ENCODE results near the gene RNF6. TPM values are rescaled to one million over a fixed set of nuclear protein-coding genes. Genes with fewer than 3 reads are reported as not detected.

Gene RNF6
- total RNA-seq, 1 donor from 2014 or later, result 14.1 TPM

DNA sequence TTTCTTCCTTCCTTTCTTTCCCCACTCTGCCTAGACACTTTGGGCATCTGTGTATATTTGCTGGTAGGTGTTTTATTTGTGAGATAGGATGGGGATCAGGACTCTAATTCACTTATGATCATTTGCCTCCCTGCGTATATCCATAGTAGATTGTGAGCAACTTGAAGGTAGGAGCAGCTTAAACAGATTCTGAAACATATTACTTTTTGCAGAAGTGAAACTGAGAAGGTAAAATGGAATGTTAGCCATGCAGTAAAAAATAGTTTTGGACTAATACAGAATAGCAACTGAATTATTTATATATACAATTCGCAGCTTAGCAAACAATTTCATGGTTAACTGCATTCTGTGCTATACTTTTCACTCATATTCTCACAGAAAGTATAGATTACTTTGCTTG is 38.7 kb downstream of the RNF6 start:
- Histone ChIP-seq H3K9me3 (ENCODE audit: control insufficient read depth in 3 of 3, low read length in 3 of 3) (no peaks in the 10 kb centered on the region), H3K4me3 (ENCODE audit: low read length in 3 of 3) (no peak overlapping the region), H3K4me1 (ENCODE audit: control insufficient read depth in 3 of 3, insufficient read depth in 3 of 3, low read length in 3 of 3) (peaks cover 4 to 18% (median 9%) of the 10 kb centered on the region in 3 donors), H3K27me3 (ENCODE audit: control insufficient read depth in 3 of 3, insufficient read depth in 3 of 3, low read length in 3 of 3) (no peaks in the 10 kb centered on the region), H3K9ac (ENCODE audit: low read depth in 1 of 3, low read length in 3 of 3) (no peak overlapping the region), H3K27ac (ENCODE audit: low read depth, low read length) (no peak overlapping the region), H3K36me3 (ENCODE audit: control insufficient read depth in 3 of 3, insufficient read depth in 3 of 3, low read length in 3 of 3) (no peaks in the 10 kb centered on the region)

DNA sequence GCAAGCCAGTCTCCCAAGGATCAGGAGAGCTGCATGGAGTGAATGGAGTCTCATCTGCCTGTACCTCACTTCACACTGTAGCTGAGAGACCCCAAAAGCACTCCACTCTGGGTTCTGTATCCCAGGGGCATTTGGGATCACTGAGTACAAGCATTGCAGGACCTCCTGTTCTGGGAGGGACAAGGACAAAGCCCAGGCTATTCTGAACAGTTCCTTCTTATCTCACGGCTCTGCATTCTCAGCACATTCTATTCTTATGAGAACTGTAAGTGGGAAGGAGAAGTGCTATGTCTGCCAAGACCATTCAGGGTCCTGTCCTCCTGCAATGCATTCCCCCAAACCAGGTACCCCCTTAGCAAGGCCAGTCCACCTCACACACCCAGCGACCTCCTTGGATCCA is 42.8 kb downstream of the RNF6 start:
- Histone ChIP-seq H3K27ac (ENCODE audit: low read depth, low read length) (no peak overlapping the region), H3K27me3 (ENCODE audit: control insufficient read depth in 3 of 3, insufficient read depth in 3 of 3, low read length in 3 of 3) (no peaks in the 10 kb centered on the region), H3K36me3 (ENCODE audit: control insufficient read depth in 3 of 3, insufficient read depth in 3 of 3, low read length in 3 of 3) (no peaks in the 10 kb centered on the region), H3K9ac (ENCODE audit: low read depth in 1 of 3, low read length in 3 of 3) (no peak overlapping the region), H3K4me1 (ENCODE audit: control insufficient read depth in 3 of 3, insufficient read depth in 3 of 3, low read length in 3 of 3) (no peaks in the 10 kb centered on the region), H3K4me3 (ENCODE audit: low read length in 3 of 3) (no peak overlapping the region), H3K9me3 (ENCODE audit: control insufficient read depth in 3 of 3, low read length in 3 of 3) (no peaks in the 10 kb centered on the region)

DNA sequence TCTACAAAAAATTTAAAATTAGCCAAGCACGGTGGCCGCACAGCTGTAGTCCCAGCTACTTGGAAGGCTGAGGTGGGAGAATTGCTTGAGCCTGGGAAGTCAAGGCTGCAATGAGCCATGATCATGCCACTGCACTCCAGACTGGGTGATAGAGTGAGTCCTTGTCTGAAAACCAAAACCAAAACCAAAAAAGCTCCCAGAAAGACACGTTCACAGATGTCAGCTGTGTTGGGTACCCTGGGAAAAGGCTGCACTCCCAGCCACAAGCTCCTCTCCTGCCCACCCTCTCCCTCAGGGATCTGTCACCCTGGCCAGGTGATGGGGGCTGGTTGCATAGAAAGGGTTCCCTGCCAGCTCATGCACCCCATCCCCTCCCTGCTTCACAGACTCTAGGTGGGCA is 53.3 kb downstream of the RNF6 start:
- no peak overlapping the region for H3K9ac ChIP-seq (ENCODE audit: low read depth in 1 of 3, low read length in 3 of 3)
- no peaks in the 10 kb centered on the region for H3K9me3 ChIP-seq (ENCODE audit: control insufficient read depth in 3 of 3, low read length in 3 of 3)
- no peaks in the 10 kb centered on the region for H3K27me3 ChIP-seq (ENCODE audit: control insufficient read depth in 3 of 3, insufficient read depth in 3 of 3, low read length in 3 of 3)
- H3K36me3 ChIP-seq (ENCODE audit: control insufficient read depth in 3 of 3, insufficient read depth in 3 of 3, low read length in 3 of 3), result no peaks in the 10 kb centered on the region
- H3K27ac ChIP-seq (ENCODE audit: low read depth, low read length), result no peak overlapping the region
- H3K4me1 ChIP-seq (ENCODE audit: control insufficient read depth in 3 of 3, insufficient read depth in 3 of 3, low read length in 3 of 3), result no peaks in the 10 kb centered on the region
- H3K4me3 ChIP-seq (ENCODE audit: low read length in 3 of 3), result no peak overlapping the region

DNA sequence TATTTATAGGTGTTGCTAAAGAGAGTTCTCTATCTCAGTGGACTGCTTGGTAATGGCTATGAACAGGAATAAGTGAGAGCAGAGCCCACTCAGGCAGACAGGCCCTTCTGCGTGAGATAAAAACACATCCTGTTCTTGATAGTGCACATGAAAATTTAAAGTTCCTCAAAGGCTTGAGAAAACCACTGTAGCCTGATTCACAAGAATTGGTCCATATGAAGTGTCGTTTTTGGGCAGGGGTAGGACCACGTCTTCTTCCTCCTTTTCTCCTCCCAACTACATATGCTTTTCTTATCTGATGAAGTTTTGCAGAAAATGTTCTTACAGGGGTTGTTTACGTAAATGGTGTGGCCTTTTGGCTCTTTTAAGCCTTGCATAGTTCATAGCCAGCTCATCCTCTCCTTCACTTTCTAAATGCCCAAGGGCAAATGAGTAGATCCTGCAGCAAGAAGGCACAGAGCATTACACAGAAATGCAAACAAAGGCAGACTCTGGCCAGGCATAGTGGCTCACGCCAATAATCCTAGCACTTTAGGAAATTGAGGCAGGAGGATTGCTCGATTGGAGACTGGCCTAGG is 53.8 kb downstream of the RNF6 start:
- H3K4me3 ChIP-seq (ENCODE audit: low read length in 3 of 3), result no peak overlapping the region

DNA sequence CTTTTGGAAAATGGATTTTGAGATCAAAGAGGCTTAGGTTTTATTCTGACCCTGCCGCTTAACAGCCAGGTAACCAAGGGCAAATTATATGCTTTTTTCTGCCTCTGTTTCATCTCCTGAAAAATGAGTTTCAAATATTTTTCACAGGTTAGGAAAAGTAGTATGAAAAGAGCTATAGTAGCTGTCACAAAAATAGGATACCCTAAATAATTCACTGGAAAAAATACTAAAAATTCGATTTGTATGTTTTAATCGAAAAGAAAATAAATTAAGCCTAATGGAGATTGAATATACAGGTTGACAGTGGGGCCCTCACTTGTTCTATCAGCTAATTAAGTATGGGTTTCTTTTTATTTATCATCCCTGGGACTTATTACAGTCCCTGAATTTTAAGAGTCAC is 58.3 kb downstream of the RNF6 start:
- H3K9ac ChIP-seq (ENCODE audit: low read depth in 1 of 3, low read length in 3 of 3), result no peak overlapping the region
- H3K27me3 ChIP-seq (ENCODE audit: control insufficient read depth in 3 of 3, insufficient read depth in 3 of 3, low read length in 3 of 3), result no peaks in the 10 kb centered on the region
- no peaks in the 10 kb centered on the region for H3K4me1 ChIP-seq (ENCODE audit: control insufficient read depth in 3 of 3, insufficient read depth in 3 of 3, low read length in 3 of 3)
- no peaks in the 10 kb centered on the region for H3K9me3 ChIP-seq (ENCODE audit: control insufficient read depth in 3 of 3, low read length in 3 of 3)
- H3K4me3 ChIP-seq (ENCODE audit: low read length in 3 of 3), result no peak overlapping the region
- no peaks in the 10 kb centered on the region for H3K36me3 ChIP-seq (ENCODE audit: control insufficient read depth in 3 of 3, insufficient read depth in 3 of 3, low read length in 3 of 3)
- no peak overlapping the region for H3K27ac ChIP-seq (ENCODE audit: low read depth, low read length)

More for the DNA sequence above, 53.8 kb downstream of the RNF6 start:
- Histone ChIP-seq H3K27me3 (ENCODE audit: control insufficient read depth in 3 of 3, insufficient read depth in 3 of 3, low read length in 3 of 3) (no peaks in the 10 kb centered on the region), H3K4me1 (ENCODE audit: control insufficient read depth in 3 of 3, insufficient read depth in 3 of 3, low read length in 3 of 3) (no peaks in the 10 kb centered on the region), H3K9ac (ENCODE audit: low read depth in 1 of 3, low read length in 3 of 3) (no peak overlapping the region), H3K36me3 (ENCODE audit: control insufficient read depth in 3 of 3, insufficient read depth in 3 of 3, low read length in 3 of 3) (no peaks in the 10 kb centered on the region), H3K27ac (ENCODE audit: low read depth, low read length) (no peak overlapping the region), H3K9me3 (ENCODE audit: control insufficient read depth in 3 of 3, low read length in 3 of 3) (no peaks in the 10 kb centered on the region)

Other genes starting within 250 kb of the RNF6 start
- 149 TPM for gene SHISA2, start 170.3 kb downstream of the RNF6 start, total RNA-seq
- 17.7 TPM for gene CDK8, start 31.8 kb upstream of the RNF6 start, total RNA-seq